Prostate gland (tissue), 2 donors: Measurements from ENCODE around the gene HDAC10. TPM values are rescaled to one million over a fixed set of nuclear protein-coding genes. Genes with fewer than 3 reads are reported as not detected.
A peak's percentile ranks its signal among the peaks of the same experiment; 100 is the strongest.

Experiments used
- DNase-seq: peaks from one replicate; pipeline ENCODE4 v3.0.0-alpha.2; 2019; ENCODE audit warnings: low spot score
- H3K27ac ChIP-seq, 2 donors: fragments of 200-600 bp; sonication (generic); 2 replicates each; pipeline ENCODE4 v1.5.1; 2017 to 2019
- H3K27me3 ChIP-seq: fragments of 200-600 bp; sonication (generic); replicated peaks from 2 replicates; pipeline ENCODE4 v1.5.1; 2019; ENCODE audit not compliant: insufficient read depth
- H3K36me3 ChIP-seq, 2 donors: fragments of 200-600 bp; sonication (generic); 1 replicate in 1 of 2; 2 replicates in 1 of 2; pipeline versions ENCODE4 v1.5.1 to v1.8.1; 2017 to 2019
- H3K4me1 ChIP-seq: fragments of 200-600 bp; sonication (generic); replicated peaks from 2 replicates; pipeline ENCODE4 v1.5.1; 2019
- H3K4me3 ChIP-seq, 2 donors: fragments of 200-600 bp; sonication (generic); 2 replicates each; pipeline ENCODE4 v1.5.1; 2017 to 2019
- H3K9me3 ChIP-seq: fragments of 200-600 bp; sonication (generic); 2 replicates; pipeline ENCODE4 v1.5.1; 2017
- POLR2A ChIP-seq: fragments of 450-650 bp; IDR thresholded peaks from one replicate; pipeline ENCODE4 v1.6.1; 2016; ENCODE audit warnings: antibody characterized with exemption, mild to moderate bottlenecking
- POLR2AphosphoS5 ChIP-seq: sonication (generic); formaldehyde crosslinking; IDR thresholded peaks from one replicate; pipeline ENCODE4 v1.6.1; 2017; ENCODE audit warnings: antibody characterized with exemption
- WGBS: methylation state at CpG from one replicate; pipeline ENCODE4 v1.1.5; 2018; 5-methylcytosine and 5-hydroxymethylcytosine counted together
- intact Hi-C: fragments of 100-400 bp; cut with DNase I; formaldehyde crosslinking; loops from one replicate; pipeline ENCODE4 v1.14.2; 2022
- total RNA-seq, 2 donors: library from RNA; depleted of rRNA; stranded (reverse); fragments of >200 nt; gene quantifications; one replicate each; pipeline ENCODE4 v1.1.0, GENCODE V29; 2016
- TF ChIP-seq, protein P1 (sequence below), 4 experiments: fragments of 200-600 bp in 2 of 4; fragments of 450-650 bp in 2 of 4; sonication (generic) in 2 of 4; IDR thresholded peaks; 1 replicate in 3 of 4; 2 replicates in 1 of 4; pipeline ENCODE4 v1.5.1; 2016 to 2019; ENCODE audit warnings: antibody characterized with exemption in 4 of 4, mild to moderate bottlenecking in 2 of 4, moderate library complexity in 2 of 4

The HDAC10 gene, protein sequence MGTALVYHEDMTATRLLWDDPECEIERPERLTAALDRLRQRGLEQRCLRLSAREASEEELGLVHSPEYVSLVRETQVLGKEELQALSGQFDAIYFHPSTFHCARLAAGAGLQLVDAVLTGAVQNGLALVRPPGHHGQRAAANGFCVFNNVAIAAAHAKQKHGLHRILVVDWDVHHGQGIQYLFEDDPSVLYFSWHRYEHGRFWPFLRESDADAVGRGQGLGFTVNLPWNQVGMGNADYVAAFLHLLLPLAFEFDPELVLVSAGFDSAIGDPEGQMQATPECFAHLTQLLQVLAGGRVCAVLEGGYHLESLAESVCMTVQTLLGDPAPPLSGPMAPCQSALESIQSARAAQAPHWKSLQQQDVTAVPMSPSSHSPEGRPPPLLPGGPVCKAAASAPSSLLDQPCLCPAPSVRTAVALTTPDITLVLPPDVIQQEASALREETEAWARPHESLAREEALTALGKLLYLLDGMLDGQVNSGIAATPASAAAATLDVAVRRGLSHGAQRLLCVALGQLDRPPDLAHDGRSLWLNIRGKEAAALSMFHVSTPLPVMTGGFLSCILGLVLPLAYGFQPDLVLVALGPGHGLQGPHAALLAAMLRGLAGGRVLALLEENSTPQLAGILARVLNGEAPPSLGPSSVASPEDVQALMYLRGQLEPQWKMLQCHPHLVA
- 10 to 100 TPM; 36.9 to 41.3 TPM for total RNA-seq

DNA sequence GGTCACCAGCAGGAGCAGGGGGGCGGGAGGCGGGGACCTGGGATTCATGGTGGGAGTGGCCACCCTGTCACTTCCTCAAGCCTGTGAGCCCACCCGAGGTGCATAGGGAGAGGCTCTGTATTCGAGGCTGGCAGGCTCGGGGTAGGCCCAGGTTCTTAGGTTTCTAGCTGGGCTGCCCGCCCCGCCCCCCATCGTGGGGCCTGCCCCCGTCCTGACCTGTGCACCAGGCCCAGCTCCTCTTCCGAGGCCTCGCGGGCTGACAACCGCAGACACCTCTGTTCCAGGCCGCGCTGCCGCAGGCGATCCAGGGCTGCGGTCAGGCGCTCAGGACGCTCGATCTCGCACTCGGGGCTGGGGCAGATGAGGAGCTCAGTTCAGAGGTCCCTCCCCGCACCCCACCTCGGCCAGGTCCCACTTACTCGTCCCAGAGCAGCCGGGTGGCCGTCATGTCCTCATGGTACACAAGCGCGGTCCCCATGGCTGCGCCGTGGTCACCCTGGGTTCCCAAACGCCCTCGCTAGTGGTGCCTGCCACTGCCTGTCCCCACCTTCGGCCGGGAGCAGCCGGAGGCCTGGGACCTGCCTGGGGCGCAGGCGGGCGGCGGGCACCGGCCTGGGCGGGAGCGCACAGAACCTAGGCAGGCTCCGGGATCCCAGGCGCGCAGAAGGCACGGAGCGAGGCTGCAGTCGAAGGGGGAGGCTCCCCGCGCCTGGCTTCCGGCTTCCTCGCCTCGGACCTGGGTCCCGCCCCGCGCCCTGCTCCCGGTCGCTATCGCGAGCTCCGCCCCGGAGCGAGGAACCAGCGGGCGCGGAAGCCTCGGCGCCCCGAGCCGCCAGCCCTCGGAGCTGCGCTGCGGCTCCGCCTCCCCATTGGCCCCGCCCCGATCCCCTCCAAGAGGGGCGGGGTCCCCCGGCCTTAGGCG lies at the start of gene HDAC10:
HDAC10 (minus strand) TSS at position 711 of the 922 bp plus-strand sequence; CDS start at position 478, 233 bp downstream.
- intact Hi-C loops = no loop called here
- H3K27me3 ChIP-seq = no peaks in the 10 kb centered on the region
- no peaks in the 10 kb centered on the region for H3K36me3 ChIP-seq
- H3K4me3 ChIP-seq = peak within 1 kb of the TSS; percentile 47
- TF ChIP-seq POLR2AphosphoS5 (no peak), POLR2A (no peak)
- TF ChIP-seq, protein P1, sequence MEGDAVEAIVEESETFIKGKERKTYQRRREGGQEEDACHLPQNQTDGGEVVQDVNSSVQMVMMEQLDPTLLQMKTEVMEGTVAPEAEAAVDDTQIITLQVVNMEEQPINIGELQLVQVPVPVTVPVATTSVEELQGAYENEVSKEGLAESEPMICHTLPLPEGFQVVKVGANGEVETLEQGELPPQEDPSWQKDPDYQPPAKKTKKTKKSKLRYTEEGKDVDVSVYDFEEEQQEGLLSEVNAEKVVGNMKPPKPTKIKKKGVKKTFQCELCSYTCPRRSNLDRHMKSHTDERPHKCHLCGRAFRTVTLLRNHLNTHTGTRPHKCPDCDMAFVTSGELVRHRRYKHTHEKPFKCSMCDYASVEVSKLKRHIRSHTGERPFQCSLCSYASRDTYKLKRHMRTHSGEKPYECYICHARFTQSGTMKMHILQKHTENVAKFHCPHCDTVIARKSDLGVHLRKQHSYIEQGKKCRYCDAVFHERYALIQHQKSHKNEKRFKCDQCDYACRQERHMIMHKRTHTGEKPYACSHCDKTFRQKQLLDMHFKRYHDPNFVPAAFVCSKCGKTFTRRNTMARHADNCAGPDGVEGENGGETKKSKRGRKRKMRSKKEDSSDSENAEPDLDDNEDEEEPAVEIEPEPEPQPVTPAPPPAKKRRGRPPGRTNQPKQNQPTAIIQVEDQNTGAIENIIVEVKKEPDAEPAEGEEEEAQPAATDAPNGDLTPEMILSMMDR (IDR thresholded peaks at IDR 0.05) = no peak
- no peaks in the 10 kb centered on the region for H3K9me3 ChIP-seq
- peak; percentile 60 for DNase-seq
- H3K4me1 ChIP-seq = peaks cover 15% of the 10 kb centered on the region
- peak within 1 kb of the TSS; percentile 59 to 62 for H3K27ac ChIP-seq
- whole genome bisulfite sequencing = 3% methylated on average over 33 of the region's 81 CpGs

DNA sequence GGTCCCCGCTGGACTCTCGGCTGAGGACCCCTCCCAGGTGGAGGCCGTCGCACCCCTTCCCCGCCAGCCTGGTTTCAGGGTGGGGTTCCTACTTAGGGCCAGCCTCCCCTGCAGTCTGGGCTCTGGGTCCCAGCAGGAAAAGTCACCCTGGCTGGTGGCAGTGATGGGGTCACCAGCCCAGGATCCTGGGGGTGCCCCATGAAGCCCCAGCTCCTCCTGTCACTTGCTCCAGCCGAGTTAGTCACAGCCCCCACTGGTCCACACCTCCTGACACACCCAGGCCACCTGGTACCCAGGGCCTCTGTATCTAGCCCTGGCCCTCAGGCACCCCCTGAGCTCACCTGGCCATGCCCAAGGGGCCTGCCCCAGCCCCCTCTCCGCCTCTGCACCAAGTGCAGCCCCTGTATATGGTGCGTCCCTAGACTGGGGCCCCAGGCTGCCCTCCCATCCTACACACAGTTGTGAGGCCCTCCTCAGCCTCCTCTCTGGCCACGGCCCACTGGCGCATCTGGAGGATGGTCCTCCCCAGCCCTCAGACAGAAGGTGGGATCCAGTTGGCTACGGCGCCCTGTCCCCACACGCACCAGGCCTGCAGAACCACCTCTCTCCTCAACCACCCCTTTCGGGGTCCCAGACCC lies 49.7 kb upstream of the HDAC10 start:
- Histone ChIP-seq H3K27me3 (no peaks in the 10 kb centered on the region), H3K4me1 (peaks cover 75% of the 10 kb centered on the region), H3K4me3 (no peak overlapping the region), H3K27ac (peak overlapping the region in 1 of 2 donors; percentile 91), H3K9me3 (no peaks in the 10 kb centered on the region), H3K36me3 (no peaks in the 10 kb centered on the region)
- intact Hi-C loops = no loop called here
- no peak for DNase-seq
- TF ChIP-seq, protein P1 (IDR thresholded peaks at IDR 0.05) = no peak
- no peak for TF ChIP-seq POLR2A
- 81% methylated on average over 14 of the region's 14 CpGs for WGBS

DNA sequence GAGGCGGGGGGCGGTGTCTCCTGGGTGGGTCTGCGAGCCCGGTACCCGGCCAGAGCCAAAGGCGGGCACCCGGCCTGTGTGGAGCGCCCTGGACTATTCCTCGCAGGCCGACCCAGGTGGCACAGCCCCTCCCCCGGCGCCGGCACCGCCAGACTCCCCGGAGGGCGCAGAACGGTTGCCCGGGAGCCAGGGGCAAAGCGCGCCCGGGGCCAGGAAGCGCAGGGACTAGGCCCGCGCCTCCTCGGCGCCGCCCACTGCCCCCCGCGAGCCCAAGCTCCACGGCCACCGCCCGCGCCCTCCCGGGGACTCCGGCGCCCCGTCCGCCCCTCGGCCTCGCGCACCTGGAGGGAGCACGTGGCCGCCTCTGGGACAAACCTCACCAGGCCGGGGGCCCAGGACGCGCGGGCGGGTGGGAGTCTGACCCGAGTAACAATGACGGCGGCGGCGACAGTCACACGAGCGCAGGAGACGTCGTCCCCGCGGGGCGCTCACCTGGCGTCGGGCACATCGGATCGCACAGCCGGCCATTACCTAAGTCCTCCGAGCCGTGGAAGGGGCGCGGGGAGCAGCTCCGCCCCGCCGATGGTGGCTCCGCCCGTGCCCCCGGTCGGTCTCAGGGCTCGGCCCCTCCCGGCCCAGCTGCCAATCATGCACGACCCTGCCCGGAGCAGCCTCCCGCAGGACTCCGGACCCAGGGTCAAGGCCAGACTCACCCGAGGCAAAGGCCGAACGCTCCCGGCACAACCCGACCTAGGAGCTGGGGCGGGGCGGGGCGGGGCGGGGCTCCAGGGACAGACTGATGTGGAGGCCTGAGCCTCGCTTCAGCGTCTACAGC lies 48.9 kb upstream of the HDAC10 start:
- peak overlapping the region; percentile 60 for H3K27ac ChIP-seq
- no peaks in the 10 kb centered on the region for H3K36me3 ChIP-seq
- TF ChIP-seq, protein P1 (IDR thresholded peaks at IDR 0.05) = no peak
- TF ChIP-seq POLR2A (no peak), POLR2AphosphoS5 (no peak)
- no peak for DNase-seq
- peaks cover 72% of the 10 kb centered on the region for H3K4me1 ChIP-seq
- H3K27me3 ChIP-seq = no peaks in the 10 kb centered on the region
- peak overlapping the region; percentile 3 to 16 for H3K4me3 ChIP-seq
- intact Hi-C loops = no loop called here
- 42% methylated on average over 73 of the region's 93 CpGs for WGBS
- H3K9me3 ChIP-seq = no peaks in the 10 kb centered on the region
